NCI-H1092 treated with DMSO at 0.1 percent for 48 hours (cell line): Measurements from ENCODE around the gene TCERG1L.
"Not testable (repeated sequence)": the region's sequence is repeated elsewhere in the genome, so short reads cannot be mapped to it uniquely, and the experiment has no call there.

ENCODE experiments used
- DNase-seq: peaks from one replicate; lab custom pipeline; 2025; lab: John Stamatoyannopoulos, UW

The TCERG1L gene

GRCh38 chr10:131184503-131184902, 127.0 kb downstream of the TCERG1L start:
- DNase-seq = no peak

- DNase-seq = no peak
Observed at GRCh38 chr10:131183546-131184045, 127.9 kb downstream of the TCERG1L start.

- no peak for DNase-seq
Observed at GRCh38 chr10:131181456-131181855, 130.1 kb downstream of the TCERG1L start.

GRCh38 chr10:131180740-131181415, 130.6 kb downstream of the TCERG1L start:
- DNase-seq = no peak

GRCh38 chr10:131180086-131180485, 131.4 kb downstream of the TCERG1L start:
- DNase-seq = no peak

- DNase-seq = no peak
Observed at GRCh38 chr10:131179361-131179760, 132.2 kb downstream of the TCERG1L start.

GRCh38 chr10:131178521-131179331, 132.8 kb downstream of the TCERG1L start:
- DNase-seq = no peak

- no peak for DNase-seq
Observed at GRCh38 chr10:131177431-131178327, 133.8 kb downstream of the TCERG1L start.

GRCh38 chr10:131176907-131177306, 134.6 kb downstream of the TCERG1L start:
- no peak for DNase-seq

- DNase-seq = not testable (repeated sequence)
Observed at GRCh38 chr10:131176324-131176723, 135.2 kb downstream of the TCERG1L start.

- DNase-seq = no peak
Observed at GRCh38 chr10:131175891-131176290, 135.6 kb downstream of the TCERG1L start.

- no peak for DNase-seq
Observed at GRCh38 chr10:131174651-131175540, 136.6 kb downstream of the TCERG1L start.

- DNase-seq = no peak
Observed at GRCh38 chr10:131174211-131174565, 137.3 kb downstream of the TCERG1L start.

- no peak for DNase-seq
Observed at GRCh38 chr10:131173484-131174210, 137.9 kb downstream of the TCERG1L start.

- no peak for DNase-seq
Observed at GRCh38 chr10:131172433-131172832, 139.1 kb downstream of the TCERG1L start.

- no peak for DNase-seq
Observed at GRCh38 chr10:131169146-131169545, 142.4 kb downstream of the TCERG1L start.

GRCh38 chr10:131168238-131168875, 143.2 kb downstream of the TCERG1L start:
- DNase-seq = no peak

- no peak for DNase-seq
Observed at GRCh38 chr10:131167036-131167860, 144.3 kb downstream of the TCERG1L start.

GRCh38 chr10:131166486-131166885, 145.0 kb downstream of the TCERG1L start:
- no peak for DNase-seq
